GM19023 (cell line): ENCODE measurements around the gene ATP8A1.
"Not testable (repeated sequence)": the region's sequence is repeated elsewhere in the genome, so short reads cannot be mapped to it uniquely, and the experiment has no call there.

Source experiments
- ATAC-seq: cut with Tn5 transposase; IDR thresholded peaks from one replicate; pipeline ENCODE4 v1.9.1; 2021; ENCODE audit warnings: mild to moderate bottlenecking, moderate library complexity; ENCODE audit not compliant: unreplicated experiment

ATP8A1 gene

GRCh38 chr4:42478946-42479345 lies 178.0 kb downstream of the ATP8A1 start:
- ATAC-seq = no peak

- no peak for ATAC-seq
Measured at GRCh38 chr4:42478509-42478908, 178.4 kb downstream of the ATP8A1 start.

GRCh38 chr4:42474406-42474805 lies 182.5 kb downstream of the ATP8A1 start:
- no peak for ATAC-seq

- no peak for ATAC-seq
Measured at GRCh38 chr4:42473071-42473684, 183.7 kb downstream of the ATP8A1 start.

GRCh38 chr4:42471896-42472295 lies 185.0 kb downstream of the ATP8A1 start:
- no peak for ATAC-seq

GRCh38 chr4:42470023-42470422 lies 186.9 kb downstream of the ATP8A1 start:
- ATAC-seq = no peak

DNA sequence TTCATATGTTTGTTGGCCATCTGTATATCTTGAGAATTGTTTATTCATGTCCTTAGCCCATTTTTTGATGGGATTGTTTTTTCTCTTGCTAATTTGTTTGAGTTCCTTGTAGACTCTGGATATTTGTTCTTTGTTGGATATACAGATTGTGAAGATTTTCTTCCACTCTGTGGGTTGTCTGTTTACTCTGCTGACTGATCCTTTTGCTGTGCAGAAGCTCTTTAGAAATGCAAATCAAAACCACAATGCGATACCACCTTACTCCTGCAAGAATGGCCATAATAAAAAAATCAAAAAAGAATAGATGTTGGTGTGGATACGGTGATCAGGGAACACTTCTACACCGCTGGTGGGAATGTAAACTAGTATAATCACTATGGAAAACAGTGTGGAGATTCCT lies 189.1 kb downstream of the ATP8A1 start:
- ATAC-seq = not testable (repeated sequence)

DNA sequence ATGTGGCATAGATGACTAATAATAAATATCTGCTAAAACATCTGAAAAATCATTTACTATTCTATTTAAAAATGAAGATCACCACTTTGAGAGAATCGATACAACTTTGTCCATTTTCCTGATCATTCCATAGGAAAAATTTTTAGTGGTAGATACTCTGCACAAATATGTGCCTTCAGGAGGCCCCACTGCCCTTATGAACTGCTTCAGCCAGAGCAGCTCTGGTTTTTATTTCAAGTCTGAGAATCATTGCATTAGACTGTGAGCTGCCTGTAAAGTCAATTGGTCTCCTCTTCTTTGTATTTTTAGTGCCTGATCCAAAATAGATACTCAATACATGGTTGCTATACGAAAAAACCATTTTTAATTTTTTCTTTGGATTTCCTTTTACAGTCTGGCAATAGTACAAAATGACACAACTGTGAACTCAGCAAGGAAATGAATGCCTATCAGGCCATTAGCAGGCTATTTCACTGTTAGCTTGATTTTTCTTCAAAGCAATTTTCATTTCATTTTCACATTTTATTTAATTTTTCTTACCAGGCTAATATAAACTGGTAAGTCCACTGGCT lies 190.5 kb downstream of the ATP8A1 start:
- ATAC-seq = no peak

- no peak for ATAC-seq
Measured at GRCh38 chr4:42464550-42465094, 192.3 kb downstream of the ATP8A1 start.

- ATAC-seq = not testable (repeated sequence)
Measured at GRCh38 chr4:42461216-42461615, 195.7 kb downstream of the ATP8A1 start.

- ATAC-seq = peak; percentile 91
Measured at GRCh38 chr4:42460043-42460442, 196.9 kb downstream of the ATP8A1 start.

DNA sequence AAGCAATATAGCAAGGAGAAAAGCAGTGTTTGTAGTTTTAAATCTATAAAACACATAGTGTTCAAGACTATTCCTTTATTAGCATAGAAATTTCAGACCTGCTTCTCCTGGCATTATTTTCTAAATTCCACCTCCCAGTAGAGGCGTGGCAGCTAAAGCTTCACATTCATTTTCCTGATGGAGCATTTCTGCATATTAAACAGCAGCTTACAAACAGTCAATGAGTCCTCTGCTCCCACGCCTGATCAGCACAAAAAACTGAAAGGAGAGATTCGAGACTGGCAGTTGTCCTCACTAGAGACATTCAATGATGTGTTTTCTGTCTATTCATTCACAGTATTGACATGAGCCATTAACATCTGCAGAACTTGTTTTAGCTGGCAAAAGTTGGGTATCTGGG lies 198.2 kb downstream of the ATP8A1 start:
- ATAC-seq = no peak

- no peak for ATAC-seq
Measured at GRCh38 chr4:42454755-42455420, 202.0 kb downstream of the ATP8A1 start.

DNA sequence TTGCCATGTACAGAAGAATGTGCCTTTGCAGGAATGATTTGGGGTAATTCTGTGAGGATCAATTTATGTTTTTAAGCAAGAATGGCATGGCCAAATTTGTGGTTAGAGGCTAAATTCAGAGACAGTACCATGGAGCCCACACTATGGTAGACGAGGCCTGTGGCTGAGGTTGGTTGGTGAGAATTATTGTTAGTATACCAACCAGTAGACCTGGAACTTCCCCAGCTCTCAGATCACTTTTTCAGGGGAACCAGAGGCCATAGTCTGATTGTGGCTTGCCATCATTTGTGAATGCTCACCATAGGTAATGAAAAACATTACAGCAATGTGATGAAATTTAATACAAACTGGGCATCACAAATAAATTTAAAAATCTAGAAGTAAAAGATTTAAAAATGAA lies 203.3 kb downstream of the ATP8A1 start:
- ATAC-seq = peak; percentile 83

DNA sequence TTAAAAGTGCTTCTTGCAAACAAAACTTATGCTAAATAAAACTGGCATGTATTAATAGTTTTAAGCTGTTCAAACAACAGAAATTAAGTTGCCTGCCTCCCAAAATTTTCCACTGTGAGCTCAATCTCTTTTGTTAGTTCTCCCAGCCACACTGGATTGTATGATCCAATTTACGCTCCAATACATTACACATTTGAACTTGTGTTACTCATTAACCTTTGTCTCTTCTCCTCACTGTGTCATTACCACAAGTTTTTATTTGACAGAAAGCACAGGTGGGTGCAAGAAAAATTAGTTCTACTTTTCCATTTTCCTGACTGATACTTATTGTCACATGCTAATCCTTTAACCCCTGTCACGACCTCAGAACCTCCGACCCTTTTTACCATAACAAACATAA lies 204.1 kb downstream of the ATP8A1 start:
- ATAC-seq = no peak

DNA sequence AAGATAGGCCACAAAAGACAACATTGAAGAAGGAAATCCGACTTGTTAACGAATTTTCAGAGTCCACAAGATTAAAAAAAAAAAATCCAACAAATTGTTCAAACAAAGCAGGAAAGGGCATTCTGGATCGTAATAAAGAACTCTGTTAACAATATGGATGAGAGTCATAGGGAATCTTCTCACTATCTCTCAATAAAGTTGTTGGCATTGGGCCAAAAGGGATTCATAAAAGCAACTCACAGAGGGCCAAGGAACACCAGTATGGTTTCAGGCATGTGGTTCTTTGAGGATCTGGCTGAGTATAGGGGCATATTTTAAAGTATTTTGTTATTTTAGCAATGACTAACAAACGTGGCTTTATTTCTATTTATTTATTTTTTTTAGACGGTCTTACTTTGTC lies 210.1 kb downstream of the ATP8A1 start:
- ATAC-seq = no peak

GRCh38 chr4:42445038-42445437 lies 211.9 kb downstream of the ATP8A1 start:
- ATAC-seq = no peak

- no peak for ATAC-seq
Measured at GRCh38 chr4:42442601-42443000, 214.3 kb downstream of the ATP8A1 start.

DNA sequence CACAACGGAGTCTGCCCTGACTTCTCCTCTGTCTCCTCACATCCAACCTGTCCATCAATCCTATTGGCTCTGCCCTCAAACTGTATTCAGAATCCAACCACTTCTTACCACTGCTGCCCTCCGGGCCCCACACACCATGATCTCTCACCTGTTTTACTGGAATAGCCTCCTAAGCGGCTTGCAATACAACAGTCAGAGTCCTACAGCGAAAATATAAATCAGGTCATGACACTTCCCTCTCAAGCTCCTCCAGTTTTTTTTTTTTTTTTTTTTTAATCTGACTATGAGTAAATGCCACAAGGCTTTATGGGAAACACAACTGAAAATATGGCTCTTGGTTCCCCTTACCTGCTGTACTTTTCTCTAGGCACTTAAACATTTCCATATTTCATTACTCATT lies 216.8 kb downstream of the ATP8A1 start:
- ATAC-seq = no peak

DNA sequence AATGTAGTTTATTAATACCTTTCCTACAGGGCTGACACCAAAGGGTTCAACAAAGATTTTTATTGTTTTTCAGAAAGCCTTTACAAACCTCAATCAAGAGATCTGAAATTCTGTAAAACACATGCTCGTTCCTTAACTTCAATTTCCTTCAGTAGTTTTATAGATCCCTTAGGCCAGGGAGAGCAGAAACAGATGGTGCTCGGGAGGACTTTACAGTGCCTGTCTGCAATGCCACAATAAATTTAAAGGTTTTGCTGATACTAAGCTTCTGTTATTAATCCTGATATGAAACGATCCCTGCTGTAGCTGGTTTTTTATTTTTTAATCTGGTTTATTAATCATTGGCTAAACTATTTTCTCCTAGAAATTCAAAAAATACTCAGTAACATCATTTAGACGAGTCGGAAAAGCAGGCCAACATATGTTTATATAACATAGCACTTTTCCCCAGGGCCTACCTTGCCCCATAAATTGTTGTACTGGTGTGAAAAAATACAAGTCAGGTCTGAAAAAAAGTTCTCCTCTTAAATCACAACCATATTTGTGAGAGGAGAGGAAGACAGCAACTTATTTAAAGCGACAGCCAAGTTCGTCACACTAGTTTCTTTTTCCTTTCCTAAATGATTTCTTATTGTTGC lies 219.9 kb downstream of the ATP8A1 start:
- no peak for ATAC-seq

DNA sequence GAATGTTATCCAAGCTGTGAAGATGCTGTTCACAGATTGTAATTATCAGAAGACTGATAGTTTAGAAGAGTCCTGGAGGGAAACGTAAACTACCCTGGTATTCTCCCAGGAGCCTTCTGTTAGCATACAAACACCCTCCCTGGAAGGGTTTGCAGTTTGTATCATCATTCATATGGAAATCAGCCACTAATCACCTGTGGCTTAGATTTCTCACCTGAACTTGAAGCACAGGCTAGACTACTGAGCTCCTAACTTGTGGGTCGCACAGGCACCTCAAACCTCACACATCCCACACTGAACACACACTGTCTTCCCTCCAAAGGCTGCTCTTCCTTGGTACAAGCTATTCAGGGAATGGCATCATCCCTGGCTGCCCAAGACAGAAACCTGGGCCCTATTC lies 228.9 kb downstream of the ATP8A1 start:
- no peak for ATAC-seq
